Measurements from ENCODE around the gene GET4.

GET4 gene

DNA sequence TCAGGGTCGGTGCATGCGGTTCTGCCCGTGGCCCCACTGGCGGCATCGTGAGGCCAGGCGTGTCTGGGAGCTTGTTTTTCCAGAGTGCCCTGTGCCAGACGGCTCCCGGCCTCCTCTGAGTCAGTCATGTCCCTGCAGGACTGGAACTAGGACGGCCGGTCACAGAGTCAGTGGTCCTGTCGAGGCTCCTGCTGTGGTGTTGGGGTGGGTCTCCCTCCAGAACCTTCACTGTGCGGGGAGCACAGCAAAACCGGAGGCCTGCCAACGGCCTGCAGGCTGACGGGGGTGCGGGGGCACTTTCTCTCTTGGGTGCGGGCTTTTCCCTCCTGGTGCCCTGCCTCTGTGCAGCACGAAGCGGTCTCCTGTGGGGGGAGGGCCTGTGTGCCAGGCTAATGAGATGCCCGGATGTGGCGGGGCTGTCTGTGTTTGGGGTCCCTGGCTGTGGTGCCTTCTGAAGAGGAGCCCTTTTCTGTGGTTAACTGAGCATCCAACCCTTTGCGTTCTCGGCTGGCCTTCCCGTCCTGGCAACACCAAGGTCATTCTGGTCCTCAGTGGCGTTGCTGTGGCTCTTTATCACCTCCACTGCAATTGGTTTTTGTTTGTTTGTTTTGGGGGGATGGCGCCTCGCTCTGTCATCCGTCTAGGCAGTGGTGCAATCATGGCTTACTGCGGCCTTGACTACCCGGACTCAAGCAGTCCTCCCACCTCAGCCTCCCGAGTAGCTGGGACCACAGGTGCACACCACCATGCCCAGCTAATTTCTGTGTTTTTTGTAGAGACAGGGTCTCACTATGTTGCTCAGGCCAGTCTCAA, 8.0 kb downstream of the GET4 start:
- no peak for TF ChIP-seq GATA2 (IDR thresholded peaks at IDR 0.05; ENCODE audit: low read depth, low read length)
- TF ChIP-seq GATA3 (IDR thresholded peaks at IDR 0.05; ENCODE audit: low read depth, low read length), result no peak

DNA sequence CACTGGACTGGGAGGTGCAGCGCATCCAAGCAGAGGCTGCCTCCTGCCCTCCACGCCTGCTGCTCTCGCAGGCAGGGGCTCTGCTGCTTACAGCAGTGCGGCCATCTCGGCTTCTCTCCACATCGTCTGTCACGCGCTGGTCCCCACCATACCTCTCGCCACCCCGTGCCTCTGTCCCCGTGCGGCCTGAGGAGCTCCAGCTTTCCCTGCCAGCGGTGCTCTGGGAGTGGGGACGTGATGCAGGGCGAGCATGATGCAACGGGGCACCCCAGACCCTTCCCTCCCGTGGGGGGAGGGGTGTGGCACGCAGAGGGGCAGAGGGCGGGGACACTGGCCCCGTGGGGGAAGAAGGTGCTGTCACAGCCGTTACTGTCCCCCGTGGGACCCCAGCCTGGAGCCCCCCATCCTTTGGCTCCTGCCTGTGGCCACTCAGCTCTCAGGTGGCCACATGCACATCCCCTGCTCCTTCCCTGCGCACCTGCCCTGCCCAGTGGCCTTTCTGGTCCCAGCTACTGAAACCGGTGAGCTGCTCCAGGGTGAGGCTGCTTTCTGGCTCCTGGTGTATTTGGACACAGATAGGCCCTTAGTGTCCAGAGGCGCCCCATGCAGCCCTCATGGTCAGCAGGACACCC, 9.0 kb downstream of the GET4 start:
- TF ChIP-seq GATA3 (IDR thresholded peaks at IDR 0.05; ENCODE audit: low read depth, low read length) (no peak), GATA2 (IDR thresholded peaks at IDR 0.05; ENCODE audit: low read depth, low read length) (no peak)

DNA sequence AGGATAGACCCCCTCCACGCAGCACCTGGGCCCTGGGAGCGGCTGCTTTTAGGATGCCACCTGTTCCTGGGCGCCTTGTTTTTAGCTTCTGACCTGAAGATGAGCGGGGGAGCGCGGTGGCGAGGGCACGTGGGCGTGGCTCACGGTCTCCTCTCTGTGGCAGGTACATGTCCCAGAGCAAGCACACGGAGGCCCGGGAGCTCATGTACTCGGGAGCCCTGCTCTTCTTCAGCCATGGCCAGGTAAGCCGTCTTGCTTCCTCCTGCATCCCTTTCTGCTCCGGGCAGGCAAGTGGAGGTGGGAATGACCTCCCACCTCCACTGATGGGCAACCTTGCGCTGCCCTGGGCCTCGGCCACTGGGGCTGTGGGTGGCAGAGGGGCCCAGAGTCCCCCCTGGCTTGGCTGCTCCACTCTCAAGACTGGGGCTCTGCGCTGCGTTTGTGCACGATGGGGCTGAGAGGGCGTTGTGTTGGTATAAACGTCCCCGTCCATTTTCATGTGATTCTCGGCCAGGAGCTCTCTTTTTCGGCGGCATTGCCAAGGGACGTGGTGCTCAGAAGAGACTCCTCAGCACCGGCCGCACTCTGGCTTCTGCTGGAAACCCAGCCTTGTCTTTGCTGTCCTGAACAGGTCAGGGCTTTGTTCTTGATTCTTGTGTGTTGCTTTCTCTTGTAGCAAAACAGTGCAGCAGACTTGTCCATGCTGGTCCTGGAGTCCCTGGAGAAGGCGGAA, 9.7 kb downstream of the GET4 start:
- TF ChIP-seq GATA3 (IDR thresholded peaks at IDR 0.05; ENCODE audit: low read depth, low read length) (no peak), GATA2 (IDR thresholded peaks at IDR 0.05; ENCODE audit: low read depth, low read length) (no peak)

DNA sequence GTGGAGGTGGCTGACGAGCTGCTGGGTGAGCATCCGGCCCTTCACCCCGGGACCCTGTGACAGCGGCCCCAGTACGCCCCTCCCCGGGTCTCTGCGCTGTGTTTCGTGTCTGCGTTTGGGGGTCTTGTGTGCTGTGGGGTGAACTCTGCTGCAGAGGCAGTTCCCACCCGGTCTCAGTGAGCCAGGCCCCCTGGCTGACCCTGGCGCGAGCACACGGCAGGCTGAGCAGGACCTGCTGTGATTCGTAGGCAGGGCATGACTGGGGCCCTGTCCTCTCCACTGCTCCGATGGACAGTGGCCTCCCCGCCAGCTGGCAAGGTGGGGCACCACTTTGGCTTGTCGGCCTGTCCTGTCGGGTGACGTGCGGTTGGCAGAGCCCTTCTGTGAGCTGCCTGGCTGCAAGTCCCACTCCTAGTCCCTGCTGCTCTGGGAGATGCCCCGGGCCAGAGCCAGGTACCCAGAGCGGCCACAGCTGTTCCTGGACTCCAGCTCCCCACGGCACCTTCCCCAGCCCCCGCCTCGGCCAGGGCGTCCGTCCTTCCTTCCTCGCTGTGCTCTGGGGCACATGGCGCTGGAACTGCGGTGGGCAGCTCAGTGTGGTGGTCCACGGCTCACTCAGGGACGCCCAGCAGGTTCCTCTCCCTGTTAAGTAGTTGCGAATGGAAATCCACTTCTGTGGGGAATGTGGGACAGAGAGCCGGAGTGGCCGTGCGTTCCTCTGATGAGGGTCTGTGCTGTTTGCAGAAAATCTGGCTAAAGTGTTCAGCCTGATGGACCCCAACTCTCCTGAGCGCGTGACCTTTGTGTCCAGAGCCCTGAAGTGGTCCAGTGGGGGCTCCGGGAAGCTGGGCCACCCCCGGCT, 10.5 kb downstream of the GET4 start:
- no peak for TF ChIP-seq GATA3 (IDR thresholded peaks at IDR 0.05; ENCODE audit: low read depth, low read length)
- TF ChIP-seq GATA2 (IDR thresholded peaks at IDR 0.05; ENCODE audit: low read depth, low read length), result no peak

DNA sequence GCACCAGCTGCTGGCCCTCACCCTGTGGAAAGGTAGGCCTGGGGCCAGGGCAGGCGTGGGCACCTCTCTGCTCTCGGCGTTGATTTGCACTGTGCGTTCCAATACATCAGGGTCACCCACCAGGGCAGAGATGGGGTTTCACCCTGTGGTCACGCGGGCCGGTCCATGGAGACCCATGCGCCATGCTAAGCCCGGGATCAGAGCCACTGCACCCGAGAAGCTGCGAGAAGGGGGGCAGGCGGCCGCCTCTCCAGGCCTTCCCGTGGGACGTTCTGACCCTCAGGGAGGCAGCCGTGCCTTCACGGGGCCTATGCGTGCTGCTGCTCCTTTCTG, 11.1 kb downstream of the GET4 start:
- TF ChIP-seq GATA3 (IDR thresholded peaks at IDR 0.05; ENCODE audit: low read depth, low read length) (no peak), GATA2 (IDR thresholded peaks at IDR 0.05; ENCODE audit: low read depth, low read length) (no peak)

DNA sequence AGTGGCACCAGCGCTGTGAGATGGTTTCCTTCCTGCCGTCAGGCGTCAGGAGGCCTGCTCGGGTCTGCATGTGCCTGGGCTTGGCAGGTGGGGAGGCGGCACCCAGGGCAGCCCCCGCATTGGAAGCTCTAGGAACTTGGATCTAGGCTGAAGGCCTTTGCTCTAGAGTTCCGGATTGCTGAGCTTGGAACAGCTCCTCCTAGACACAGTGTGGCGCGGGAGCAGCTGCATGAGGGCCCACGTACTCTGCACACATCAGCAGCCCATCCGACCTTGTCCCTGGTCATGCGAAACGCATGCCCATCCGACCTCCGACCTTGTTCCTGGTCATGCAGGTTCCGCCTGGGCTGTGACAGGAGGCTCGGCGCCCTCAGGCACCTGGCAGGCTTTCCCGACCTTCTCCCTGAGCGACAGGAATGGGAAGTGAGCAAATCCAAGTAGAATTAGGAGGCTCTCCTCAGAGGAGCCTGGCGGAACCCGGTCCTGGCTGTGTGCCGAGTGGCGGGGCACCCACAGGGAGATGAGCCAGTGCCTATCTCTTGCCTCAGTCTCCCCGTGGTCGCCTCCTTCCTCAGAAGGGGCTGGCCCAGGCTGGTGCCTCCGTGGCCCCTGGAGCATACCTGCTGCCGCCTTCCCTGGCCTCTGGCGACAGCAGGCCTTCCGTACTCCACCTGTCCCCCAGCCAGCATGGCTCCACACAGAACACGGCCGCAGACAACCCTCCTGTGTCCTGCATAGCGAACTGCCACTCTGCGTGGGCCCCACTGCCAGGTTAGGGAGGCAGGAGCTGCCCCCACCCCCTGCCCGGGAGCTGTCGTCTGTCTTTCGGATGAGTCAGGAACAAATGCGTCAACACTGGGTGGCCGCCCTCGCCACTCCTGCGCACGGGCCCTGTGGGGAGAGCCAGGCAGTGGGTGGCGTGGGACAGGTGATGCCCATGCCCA, 12.0 kb downstream of the GET4 start:
- TF ChIP-seq GATA2 (IDR thresholded peaks at IDR 0.05; ENCODE audit: low read depth, low read length) (no peak), GATA3 (IDR thresholded peaks at IDR 0.05; ENCODE audit: low read depth, low read length) (no peak)

DNA sequence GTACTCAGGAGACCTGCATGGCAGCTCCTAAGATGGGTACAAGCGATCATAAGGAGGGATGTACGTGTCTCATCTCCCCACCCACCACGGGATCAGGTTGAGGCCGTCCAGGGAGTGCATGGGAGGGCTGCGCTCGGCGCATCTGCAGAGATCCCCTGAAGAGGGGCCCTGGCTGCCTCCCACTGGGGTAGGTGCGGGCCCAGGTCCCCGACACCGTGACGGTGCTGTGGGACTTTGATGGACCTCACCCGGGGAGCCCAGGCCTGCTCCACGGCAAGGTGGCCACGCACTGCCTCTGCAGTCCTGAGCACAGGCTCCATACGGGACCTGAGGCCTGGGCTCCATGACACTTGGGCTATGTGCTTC, 12.7 kb downstream of the GET4 start:
- TF ChIP-seq GATA2 (IDR thresholded peaks at IDR 0.05; ENCODE audit: low read depth, low read length) (no peak), GATA3 (IDR thresholded peaks at IDR 0.05; ENCODE audit: low read depth, low read length) (no peak)

DNA sequence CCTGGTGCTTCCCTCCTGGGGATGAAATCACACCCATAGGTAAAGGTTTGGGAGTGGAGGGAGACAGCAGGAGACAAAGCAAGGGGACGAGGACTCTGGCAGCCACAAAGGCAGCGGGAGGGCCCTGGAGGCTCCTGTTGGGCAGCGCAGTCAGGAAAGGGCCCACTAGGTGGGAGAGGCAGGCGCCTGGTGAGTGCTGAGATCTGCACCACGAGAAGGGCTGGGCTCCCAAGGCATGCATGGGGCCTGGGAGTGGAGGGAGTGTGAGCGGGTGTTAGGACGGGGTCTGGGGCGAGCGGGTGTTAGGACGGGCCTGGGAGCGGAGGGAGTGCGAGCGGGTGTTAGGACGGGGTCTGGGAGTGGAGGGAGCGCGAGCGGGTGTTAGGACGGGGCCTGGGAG, 13.0 kb downstream of the GET4 start:
- TF ChIP-seq GATA2 (IDR thresholded peaks at IDR 0.05; ENCODE audit: low read depth, low read length), result no peak
- TF ChIP-seq GATA3 (IDR thresholded peaks at IDR 0.05; ENCODE audit: low read depth, low read length), result no peak

DNA sequence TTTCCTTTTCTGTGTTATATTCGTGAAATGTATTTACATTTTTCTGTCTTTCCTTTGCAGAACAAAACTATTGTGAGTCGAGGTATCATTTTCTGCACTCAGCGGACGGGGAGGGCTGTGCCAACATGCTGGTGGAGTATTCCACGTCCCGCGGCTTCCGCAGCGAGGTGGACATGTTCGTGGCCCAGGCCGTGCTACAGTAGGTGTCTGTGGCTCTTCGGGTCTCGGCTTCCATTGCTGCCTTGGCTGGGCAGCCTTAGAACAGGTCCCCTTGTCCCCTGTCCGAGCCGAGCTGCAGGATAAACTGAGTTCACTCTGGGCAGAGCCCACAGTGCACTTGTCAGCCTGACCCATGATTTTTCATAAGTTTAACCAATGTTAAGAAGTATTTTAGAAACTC, 14.5 kb downstream of the GET4 start:
- TF ChIP-seq GATA2 (IDR thresholded peaks at IDR 0.05; ENCODE audit: low read depth, low read length) (no peak), GATA3 (IDR thresholded peaks at IDR 0.05; ENCODE audit: low read depth, low read length) (no peak)

DNA sequence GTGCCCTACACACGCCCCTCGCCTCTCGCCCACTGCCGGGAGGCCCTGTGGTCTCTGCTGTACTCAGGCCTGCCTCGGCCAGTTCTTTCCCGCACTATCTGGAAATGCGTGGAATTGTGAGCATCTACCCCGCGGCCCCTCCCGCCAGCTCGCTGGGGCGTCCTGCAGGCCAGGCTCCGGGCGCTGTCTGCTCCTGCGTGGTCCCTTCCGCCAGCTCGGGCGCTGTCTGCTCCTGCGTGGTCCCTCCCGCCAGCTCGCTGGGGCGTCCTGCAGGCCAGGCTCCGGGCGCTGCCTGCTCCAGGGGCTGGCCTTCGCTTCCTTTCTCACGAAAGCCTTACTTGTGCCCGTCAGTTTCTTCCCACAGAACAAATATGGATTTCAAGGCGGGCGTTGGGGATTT, 14.9 kb downstream of the GET4 start:
- TF ChIP-seq GATA2 (IDR thresholded peaks at IDR 0.05; ENCODE audit: low read depth, low read length) (no peak), GATA3 (IDR thresholded peaks at IDR 0.05; ENCODE audit: low read depth, low read length) (no peak)

DNA sequence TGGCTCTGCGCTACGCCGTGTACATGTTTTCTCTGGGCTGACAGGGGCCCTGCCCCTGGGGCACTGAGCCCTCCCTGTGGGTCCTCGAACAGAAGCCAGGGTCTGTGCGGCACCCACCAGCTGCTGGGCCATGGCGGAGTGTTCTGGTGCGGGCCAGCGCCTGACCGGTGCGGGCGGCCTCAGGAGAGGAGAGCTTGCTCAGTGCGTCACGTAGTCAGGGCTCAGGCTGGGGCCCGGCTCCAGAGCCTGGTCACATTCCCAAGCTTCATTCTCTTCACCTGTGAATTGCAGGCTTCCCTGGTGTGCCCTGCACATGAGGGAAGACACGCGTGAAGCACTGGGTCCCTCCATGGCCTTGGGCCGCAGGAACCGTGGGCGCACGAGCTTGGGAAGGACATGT, 15.5 kb downstream of the GET4 start:
- TF ChIP-seq GATA2 (IDR thresholded peaks at IDR 0.05; ENCODE audit: low read depth, low read length), result no peak
- TF ChIP-seq GATA3 (IDR thresholded peaks at IDR 0.05; ENCODE audit: low read depth, low read length), result no peak

DNA sequence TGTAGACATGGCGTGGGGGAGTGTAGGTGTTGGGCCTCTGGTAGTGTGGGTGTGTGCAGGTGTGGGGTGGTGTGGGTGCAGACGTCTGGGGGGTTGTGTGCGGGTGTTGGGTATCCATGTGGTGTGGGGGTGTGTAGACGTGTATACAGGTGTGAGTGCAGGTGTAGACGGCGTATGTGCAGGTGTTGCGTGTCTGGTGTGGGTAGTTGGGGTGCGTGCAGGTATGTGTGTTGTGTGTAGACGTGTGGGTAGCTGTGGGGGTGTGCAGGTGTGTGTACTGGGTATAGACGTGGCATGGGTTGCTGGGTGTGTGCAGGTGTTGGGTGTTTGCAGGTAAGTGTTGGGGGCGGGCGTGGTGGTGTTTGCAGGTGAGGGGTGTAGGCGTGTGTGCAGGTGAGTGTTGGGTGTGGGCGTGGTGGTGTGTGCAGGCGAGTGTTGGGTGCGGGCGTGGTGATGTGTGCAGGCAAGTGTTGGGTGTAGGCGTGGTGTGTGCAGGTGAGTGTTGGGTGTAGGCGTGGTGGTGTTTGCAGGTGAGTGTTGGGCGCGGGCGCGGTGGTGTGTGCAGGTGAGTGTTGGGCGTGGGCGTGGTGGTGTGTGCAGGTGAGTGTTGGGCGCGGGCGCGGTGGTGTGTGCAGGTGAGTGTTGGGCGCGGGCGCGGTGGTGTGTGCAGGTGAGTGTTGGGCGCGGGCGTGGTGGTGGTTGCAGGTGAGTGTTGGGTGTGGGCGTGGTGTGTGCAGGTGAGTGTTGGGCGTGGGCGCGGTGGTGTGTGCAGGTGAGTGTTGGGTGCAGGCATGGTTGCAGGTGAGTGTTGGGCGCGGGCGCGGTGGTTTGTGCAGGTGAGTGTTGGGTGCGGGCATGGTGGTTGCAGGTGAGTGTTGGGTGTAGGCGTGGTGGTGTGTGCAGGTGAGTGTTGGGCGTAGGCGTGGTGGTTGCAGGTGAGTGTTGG, 16.6 kb downstream of the GET4 start:
- TF ChIP-seq GATA3 (IDR thresholded peaks at IDR 0.05; ENCODE audit: low read depth, low read length), result no peak
- TF ChIP-seq GATA2 (IDR thresholded peaks at IDR 0.05; ENCODE audit: low read depth, low read length), result no peak

Data from SH-SY5Y (cell line).